ENCODE measurements around the gene CADM2. TPM values are rescaled to one million over a fixed set of nuclear protein-coding genes. Genes with fewer than 3 reads are reported as not detected.

CADM2 gene
- total RNA-seq, 1 donor from 2014 or later: 3.5 TPM

DNA sequence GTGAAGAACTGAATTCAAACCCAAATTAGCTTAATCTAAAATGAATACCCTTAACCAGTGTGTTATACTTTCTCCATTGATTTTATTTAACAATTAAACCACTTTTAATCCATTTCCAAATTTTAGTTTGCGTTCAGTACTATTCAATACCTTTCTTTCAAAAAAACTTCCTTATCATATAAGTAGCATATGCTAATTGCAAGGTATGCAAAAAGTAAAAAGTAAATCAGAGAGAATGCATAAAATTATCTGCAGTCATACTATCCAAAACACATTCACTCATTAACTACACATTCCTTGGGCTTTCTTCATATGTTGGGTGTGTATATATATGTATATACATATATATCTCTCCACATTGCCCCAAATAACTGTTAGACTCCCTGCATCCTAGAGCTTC lies 208.8 kb downstream of the CADM2 start:
- Mint-ChIP-seq H3K27me3 (ENCODE audit: low read depth) (no peaks in the 10 kb centered on the region), H3K9me3 (no peaks in the 10 kb centered on the region), H3K27ac (ENCODE audit: unreplicated experiment) (no peak overlapping the region), H3K36me3 (ENCODE audit: low read depth) (no peaks in the 10 kb centered on the region), H3K4me1 (peaks cover 4% of the 10 kb centered on the region), H3K4me3 (no peak overlapping the region)
- TF ChIP-seq CTCF (conservative IDR thresholded peaks at IDR 0.05): no peak
- DNase-seq (ENCODE audit: low read depth, low spot score): no peak

- Mint-ChIP-seq H3K4me1 (no peaks in the 10 kb centered on the region), H3K36me3 (ENCODE audit: low read depth) (no peaks in the 10 kb centered on the region), H3K4me3 (no peak overlapping the region), H3K27me3 (ENCODE audit: low read depth) (no peaks in the 10 kb centered on the region), H3K9me3 (no peaks in the 10 kb centered on the region), H3K27ac (ENCODE audit: unreplicated experiment) (no peak overlapping the region)
- DNase-seq (ENCODE audit: low read depth, low spot score): no peak
- TF ChIP-seq CTCF (conservative IDR thresholded peaks at IDR 0.05): no peak
These were observed 211.9 kb downstream of the CADM2 start for GRCh38 chr3:85170646-85171045.

- no peak for TF ChIP-seq CTCF (conservative IDR thresholded peaks at IDR 0.05)
- no peaks in the 10 kb centered on the region for H3K27me3 Mint-ChIP-seq (ENCODE audit: low read depth)
- no peaks in the 10 kb centered on the region for H3K4me1 Mint-ChIP-seq
- DNase-seq (ENCODE audit: low read depth, low spot score): no peak
- no peak overlapping the region for H3K27ac Mint-ChIP-seq (ENCODE audit: unreplicated experiment)
- no peaks in the 10 kb centered on the region for H3K9me3 Mint-ChIP-seq
- no peak overlapping the region for H3K4me3 Mint-ChIP-seq
- H3K36me3 Mint-ChIP-seq (ENCODE audit: low read depth): no peaks in the 10 kb centered on the region
These were observed 213.2 kb downstream of the CADM2 start for GRCh38 chr3:85171976-85172375.

GRCh38 chr3:85176799-85177198 lies 218.0 kb downstream of the CADM2 start:
- H3K4me1 Mint-ChIP-seq: no peaks in the 10 kb centered on the region
- H3K27ac Mint-ChIP-seq (ENCODE audit: unreplicated experiment): no peak overlapping the region
- DNase-seq (ENCODE audit: low read depth, low spot score): no peak
- no peaks in the 10 kb centered on the region for H3K9me3 Mint-ChIP-seq
- H3K4me3 Mint-ChIP-seq: no peak overlapping the region
- no peak for TF ChIP-seq CTCF (conservative IDR thresholded peaks at IDR 0.05)
- H3K27me3 Mint-ChIP-seq (ENCODE audit: low read depth): no peaks in the 10 kb centered on the region
- H3K36me3 Mint-ChIP-seq (ENCODE audit: low read depth): no peaks in the 10 kb centered on the region

DNA sequence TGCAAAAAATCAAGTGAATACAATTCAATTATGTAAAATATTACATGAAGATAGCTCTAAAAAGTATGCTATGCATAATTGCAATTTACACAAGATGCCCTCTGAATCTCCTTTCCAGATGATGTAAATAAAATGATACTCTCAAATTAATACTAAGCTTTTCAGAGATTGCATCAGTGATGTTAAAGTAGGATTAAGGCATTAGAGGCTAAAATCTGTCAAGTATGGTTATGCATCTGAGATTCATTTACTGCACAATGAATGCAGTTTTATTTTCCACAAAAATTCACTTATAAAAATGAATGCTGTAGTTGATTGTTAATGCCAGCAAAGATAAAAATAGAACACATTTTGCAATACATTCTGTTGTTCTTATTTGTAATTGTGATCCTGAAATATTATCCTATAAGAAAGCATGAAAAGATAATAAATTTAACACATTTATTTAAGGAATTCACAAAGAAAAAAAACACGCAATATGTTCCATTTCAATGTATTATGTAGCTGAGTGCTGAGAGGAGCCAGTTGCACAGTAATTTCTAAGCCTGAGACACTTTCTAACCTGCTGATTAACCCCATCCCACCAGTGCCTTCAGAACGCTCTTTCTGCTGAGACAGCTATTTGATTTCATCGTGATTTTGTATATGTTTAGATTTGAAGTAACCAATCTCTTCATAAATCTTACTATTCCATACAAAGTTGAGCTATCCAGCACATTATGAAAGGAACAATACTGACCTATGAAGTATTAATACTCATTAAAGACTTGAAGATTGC lies 224.4 kb downstream of the CADM2 start:
- Mint-ChIP-seq H3K4me3 (no peak overlapping the region), H3K9me3 (no peaks in the 10 kb centered on the region), H3K27me3 (ENCODE audit: low read depth) (no peaks in the 10 kb centered on the region), H3K27ac (ENCODE audit: unreplicated experiment) (no peak overlapping the region), H3K36me3 (ENCODE audit: low read depth) (no peaks in the 10 kb centered on the region), H3K4me1 (no peaks in the 10 kb centered on the region)
- no peak for DNase-seq (ENCODE audit: low read depth, low spot score)
- TF ChIP-seq CTCF (conservative IDR thresholded peaks at IDR 0.05): no peak
